HG03175 (cell line): ENCODE data around the gene PHF12.

Experiments
- ATAC-seq: cut with Tn5 transposase; IDR thresholded peaks from one replicate; pipeline ENCODE4 v1.9.1; 2021; ENCODE audit warnings: mild to moderate bottlenecking, moderate library complexity; ENCODE audit not compliant: unreplicated experiment

The PHF12 gene

GRCh38 chr17:28975646-28976045, 24.3 kb upstream of the PHF12 start:
- ATAC-seq: no peak

DNA sequence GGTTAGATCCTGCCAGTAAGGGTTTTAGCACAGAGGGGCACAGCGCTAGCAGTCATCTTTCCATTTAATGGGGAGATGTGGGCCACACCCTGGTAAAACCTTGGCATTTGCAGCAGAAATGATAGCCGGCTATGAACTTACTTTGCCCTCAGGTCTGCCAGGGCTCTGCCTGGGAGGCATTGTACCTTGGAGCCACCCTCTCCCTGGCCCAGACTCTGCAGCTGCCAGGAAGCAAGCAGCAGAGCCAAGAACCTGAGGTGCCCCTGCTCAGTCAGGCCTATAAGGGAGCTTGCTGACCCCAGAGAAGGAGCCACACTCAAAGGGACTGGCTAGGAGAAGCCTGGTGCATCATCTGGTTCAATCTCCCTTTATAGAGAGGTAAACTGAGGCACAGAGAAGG, 23.7 kb upstream of the PHF12 start:
- no peak for ATAC-seq

- ATAC-seq: no peak
Measured at GRCh38 chr17:28974451-28974850, 23.1 kb upstream of the PHF12 start.

- ATAC-seq: no peak
Measured at GRCh38 chr17:28973425-28973824, 22.1 kb upstream of the PHF12 start.

DNA sequence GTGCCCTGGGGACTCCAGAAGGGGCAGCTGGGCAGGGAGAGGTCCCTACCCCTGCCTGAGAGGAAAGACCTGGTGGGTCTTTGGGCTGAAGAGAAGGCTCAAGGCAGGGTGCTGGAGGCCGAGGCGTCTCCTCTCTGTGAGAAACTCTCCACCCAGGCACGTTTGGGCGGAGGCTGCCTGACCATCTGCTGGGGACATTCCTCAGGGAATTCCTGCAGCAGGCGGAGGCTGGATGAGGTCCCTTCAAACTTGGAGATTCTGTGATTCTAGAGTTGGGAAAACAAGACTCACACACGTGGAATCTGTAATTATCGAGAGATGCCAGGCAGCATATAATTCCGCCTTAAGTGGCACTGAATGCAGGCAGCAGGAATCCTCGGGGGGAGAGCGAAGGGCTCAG, 21.1 kb upstream of the PHF12 start:
- no peak for ATAC-seq

DNA sequence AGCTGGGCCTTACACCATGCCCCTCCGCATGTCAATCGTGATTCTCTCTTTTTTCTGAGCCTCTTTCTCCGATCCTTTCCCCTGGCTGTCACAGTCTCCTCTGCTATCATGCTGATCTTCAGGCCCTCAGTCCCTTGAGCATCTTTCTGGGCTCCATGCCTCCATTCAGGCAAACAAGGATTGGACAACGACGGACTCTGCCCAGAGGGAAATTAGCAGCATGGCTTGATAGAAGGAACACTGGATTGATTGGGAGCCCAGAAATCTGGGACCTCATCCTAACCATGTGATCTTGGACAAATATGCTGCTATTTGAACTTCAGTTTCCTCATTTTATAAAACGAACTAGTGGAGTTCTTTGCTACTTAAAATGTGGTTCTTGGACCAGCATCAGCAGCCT, 19.6 kb upstream of the PHF12 start:
- ATAC-seq: no peak

GRCh38 chr17:28969706-28970393, 18.5 kb upstream of the PHF12 start:
- no peak for ATAC-seq

GRCh38 chr17:28968914-28969295, 17.6 kb upstream of the PHF12 start:
- no peak for ATAC-seq

- no peak for ATAC-seq
Measured at GRCh38 chr17:28968231-28968913, 17.1 kb upstream of the PHF12 start.

- no peak for ATAC-seq
Measured at GRCh38 chr17:28967221-28968135, 16.2 kb upstream of the PHF12 start.

GRCh38 chr17:28963841-28964240, 12.5 kb upstream of the PHF12 start:
- ATAC-seq: no peak

- ATAC-seq: no peak
Measured at GRCh38 chr17:28963055-28963611, 11.8 kb upstream of the PHF12 start.

GRCh38 chr17:28961391-28961790, 10.1 kb upstream of the PHF12 start:
- ATAC-seq: no peak

GRCh38 chr17:28960256-28961061, 9.1 kb upstream of the PHF12 start:
- no peak for ATAC-seq

DNA sequence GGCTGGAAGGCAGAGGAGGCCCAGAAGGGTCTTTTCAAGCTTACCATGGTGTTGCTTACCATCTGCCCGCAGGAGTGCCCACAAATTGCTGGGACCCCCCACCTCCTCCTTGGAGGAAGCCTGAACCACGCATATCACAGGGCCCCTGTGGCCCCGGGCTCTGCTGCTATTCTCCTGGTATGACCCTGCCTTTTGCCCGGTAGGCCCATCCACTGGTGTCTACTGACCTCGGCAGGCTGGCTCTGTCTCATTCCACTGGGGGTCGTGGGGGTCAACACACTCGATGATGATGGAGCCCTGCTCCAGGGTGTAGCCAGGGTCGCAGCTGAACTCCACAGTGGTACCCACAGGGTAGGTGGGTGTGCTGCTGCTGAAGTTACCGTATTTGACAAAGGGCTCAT, 8.2 kb upstream of the PHF12 start:
- ATAC-seq: no peak

GRCh38 chr17:28958820-28959455, 7.6 kb upstream of the PHF12 start:
- ATAC-seq: no peak

- no peak for ATAC-seq
Measured at GRCh38 chr17:28957992-28958355, 6.7 kb upstream of the PHF12 start.

DNA sequence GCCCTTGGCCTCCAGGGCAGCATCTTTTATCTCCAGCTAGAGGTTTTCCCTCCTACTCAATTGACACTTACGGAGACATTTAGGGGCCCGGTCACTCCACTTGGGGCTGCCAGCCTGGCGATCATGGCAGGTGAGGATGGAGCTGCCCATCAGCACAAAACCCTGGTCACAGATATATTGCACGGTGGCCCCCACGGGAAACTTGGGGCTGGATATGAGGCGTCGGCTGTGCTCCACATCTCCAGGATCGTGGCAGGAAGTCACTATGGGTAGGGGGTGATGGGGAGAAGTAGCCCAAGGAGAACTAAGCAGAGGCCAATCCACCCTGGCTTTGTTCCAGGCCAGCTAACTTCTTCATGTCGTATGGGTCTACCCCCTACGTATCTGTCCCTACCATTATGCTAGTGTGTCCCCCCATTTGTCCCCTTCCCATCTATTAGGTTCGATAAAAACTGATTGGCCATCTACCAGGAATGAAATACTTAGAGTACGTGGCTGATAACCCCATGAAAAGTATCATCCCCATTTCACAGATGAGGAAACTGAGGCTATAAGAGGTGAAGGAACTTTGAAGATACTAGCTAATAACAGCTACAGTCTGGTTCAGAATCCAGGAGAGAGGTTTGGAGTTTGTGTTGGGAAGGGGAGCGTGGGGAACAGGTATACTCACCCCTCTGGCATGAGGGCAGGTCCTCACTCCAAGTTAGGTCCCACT, 6.1 kb upstream of the PHF12 start:
- ATAC-seq: no peak

DNA sequence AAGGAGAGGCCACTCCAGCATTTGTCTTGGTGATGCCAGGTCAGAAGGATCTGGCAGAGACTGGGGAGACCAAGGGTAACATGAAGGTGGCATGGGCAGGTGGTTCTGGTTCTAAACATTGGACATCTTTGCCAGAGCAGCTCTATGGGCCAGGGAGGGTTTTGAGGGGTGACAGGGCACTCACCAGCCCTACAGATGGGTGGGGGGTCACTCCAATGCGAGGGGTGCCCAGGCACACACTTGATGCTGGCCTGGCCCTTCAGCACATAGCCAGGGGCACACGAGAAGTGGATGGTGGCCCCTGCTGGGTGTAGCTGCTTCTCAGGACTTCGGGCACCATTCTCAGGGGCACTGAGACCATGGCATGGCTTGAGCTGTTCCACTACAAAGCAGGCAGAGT, 5.5 kb upstream of the PHF12 start:
- no peak for ATAC-seq

GRCh38 chr17:28956112-28956511, 4.8 kb upstream of the PHF12 start:
- no peak for ATAC-seq
